Body of pancreas (tissue), 4 donors: ENCODE data around the gene FOXA3. TPM values are rescaled to one million over a fixed set of nuclear protein-coding genes. Genes with fewer than 3 reads are reported as not detected.
A peak's percentile ranks its signal among the peaks of the same experiment; 100 is the strongest.

ENCODE experiments used
- ATAC-seq: fragments of 150-250 bp; one replicate; pipeline ENCODE4 v1.9.1; 2016
- DNase-seq, 4 donors: peaks; one replicate each; pipeline ENCODE4 v3.0.0-alpha.2; 2019
- H3K27ac ChIP-seq, 4 donors: fragments of 200-600 bp; sonication (generic); 1 replicate in 3 of 4; 2 replicates in 1 of 4; pipeline versions ENCODE4 v1.5.1 to v1.6.1; 2016 to 2019; ENCODE audit warnings: mild to moderate bottlenecking in 1 of 4, mixed read lengths in 1 of 4, moderate library complexity in 1 of 4
- H3K27me3 ChIP-seq, 2 donors: fragments of 200-600 bp; sonication (generic); one replicate each; pipeline ENCODE4 v1.6.0; 2016; ENCODE audit warnings: mild to moderate bottlenecking in 1 of 2
- H3K36me3 ChIP-seq, 2 donors: fragments of 200-600 bp; sonication (generic); replicated peaks in 1 of 2; 2 replicates each; pipeline ENCODE4 v1.5.1; 2016; ENCODE audit warnings: low read depth in 2 of 2; ENCODE audit not compliant: insufficient read depth in 1 of 2
- H3K4me1 ChIP-seq: fragments of 200-600 bp; sonication (generic); one replicate; pipeline ENCODE4 v1.6.0; 2016
- H3K4me3 ChIP-seq, 2 donors: fragments of 200-600 bp; sonication (generic); 1 replicate in 1 of 2; 2 replicates in 1 of 2; pipeline ENCODE4 v1.5.1; 2016 to 2019
- H3K9me3 ChIP-seq, 3 donors: fragments of 200-600 bp; sonication (generic); 1 replicate in 2 of 3; 2 replicates in 1 of 3; pipeline ENCODE4 v1.5.1; 2016
- CTCF ChIP-seq, 7 experiments: fragments of 450-650 bp in 4 of 7; fragments of 200-600 bp in 3 of 7; sonication (generic) in 3 of 7; IDR thresholded peaks; one replicate each; pipeline ENCODE4 v1.5.1; 2016 to 2019; ENCODE audit warnings: antibody characterized with exemption in 7 of 7
- POLR2A ChIP-seq, 3 donors: fragments of 450-650 bp; IDR thresholded peaks; one replicate each; pipeline ENCODE4 v1.6.1; 2016; ENCODE audit warnings: antibody characterized with exemption in 3 of 3, mild to moderate bottlenecking in 2 of 3
- WGBS, 2 donors: methylation state at CpG; one replicate each; pipeline ENCODE4 v1.1.5; 2017; 5-methylcytosine and 5-hydroxymethylcytosine counted together
- intact Hi-C: fragments of 100-400 bp; cut with DNase I; formaldehyde crosslinking; loops from one replicate; pipeline ENCODE4 v1.15.1; 2023
- total RNA-seq, 2 donors: library from RNA; depleted of rRNA; stranded (reverse); fragments of >200 nt; gene quantifications; one replicate each; pipeline ENCODE4 v1.1.0, GENCODE V29; 2016

Gene FOXA3
- total RNA-seq, 2 donors from 2014 or later: 3.0 to 16.3 TPM

GRCh38 chr19:45897261-45897812 is 33.2 kb downstream of the FOXA3 start:
- intact Hi-C loops: no loop called here
- peaks cover 23% of the 10 kb centered on the region for H3K4me1 ChIP-seq
- WGBS, 2 donors: 89 to 100% methylated on average over 2 to 8 of the region's 8 CpGs
- H3K4me3 ChIP-seq: no peak overlapping the region
- no peak for TF ChIP-seq CTCF (IDR thresholded peaks at IDR 0.05)
- no peak for TF ChIP-seq POLR2A (IDR thresholded peaks at IDR 0.05)
- ATAC-seq (no peak), DNase-seq (no peak)
- H3K27me3 ChIP-seq: no peaks in the 10 kb centered on the region
- H3K36me3 ChIP-seq: peaks cover 0 to 4% of the 10 kb centered on the region in 2 donors
- no peaks in the 10 kb centered on the region for H3K9me3 ChIP-seq
- H3K27ac ChIP-seq: no peak overlapping the region

GRCh38 chr19:45899253-45899652 is 35.1 kb downstream of the FOXA3 start:
- DNase-seq (no peak), ATAC-seq (no peak)
- Histone ChIP-seq H3K4me1 (peaks cover 30% of the 10 kb centered on the region), H3K27me3 (no peaks in the 10 kb centered on the region), H3K36me3 (peaks cover 0 to 4% of the 10 kb centered on the region in 2 donors), H3K4me3 (no peak overlapping the region), H3K27ac (no peak overlapping the region), H3K9me3 (no peaks in the 10 kb centered on the region)
- intact Hi-C loops: no loop called here
- WGBS, 2 donors: 90 to 93% methylated on average over 7 of the region's 7 CpGs
- TF ChIP-seq POLR2A (IDR thresholded peaks at IDR 0.05): no peak
- no peak for TF ChIP-seq CTCF (IDR thresholded peaks at IDR 0.05)

GRCh38 chr19:45899919-45900589 is 35.9 kb downstream of the FOXA3 start:
- 74 to 90% methylated on average over 4 of the region's 4 CpGs for WGBS, 2 donors
- intact Hi-C loops: no loop called here
- Histone ChIP-seq H3K4me3 (no peak overlapping the region), H3K9me3 (no peaks in the 10 kb centered on the region), H3K4me1 (peaks cover 30% of the 10 kb centered on the region), H3K36me3 (peaks cover 0 to 4% of the 10 kb centered on the region in 2 donors), H3K27ac (peak overlapping the region in 3 of 4 donors; percentile 15 to 76 (median 59)), H3K27me3 (no peaks in the 10 kb centered on the region)
- TF ChIP-seq CTCF (IDR thresholded peaks at IDR 0.05) (no peak), POLR2A (IDR thresholded peaks at IDR 0.05) (no peak)
- DNase-seq: no peak
- no peak for ATAC-seq

- Histone ChIP-seq H3K36me3 (peaks cover 0 to 4% of the 10 kb centered on the region in 2 donors), H3K9me3 (no peaks in the 10 kb centered on the region), H3K27me3 (no peaks in the 10 kb centered on the region), H3K27ac (peak overlapping the region in 3 of 4 donors; percentile 15 to 76 (median 59)), H3K4me3 (no peak overlapping the region), H3K4me1 (peaks cover 30% of the 10 kb centered on the region)
- intact Hi-C loops: no loop called here
- TF ChIP-seq POLR2A (IDR thresholded peaks at IDR 0.05): no peak
- no peak for TF ChIP-seq CTCF (IDR thresholded peaks at IDR 0.05)
- DNase-seq (no peak), ATAC-seq (no peak)
- WGBS, 2 donors: 49 to 65% methylated on average over 18 to 22 of the region's 22 CpGs
These were observed 36.8 kb downstream of the FOXA3 start for GRCh38 chr19:45900738-45901431.
